Loucy (cell line): ENCODE data around the gene GLO1.
A peak's percentile ranks its signal among the peaks of the same experiment; 100 is the strongest.

Experiments used
- H2AFZ ChIP-seq: fragments of 200-600 bp; sonication (generic); 2 replicates; pipeline ENCODE4 v1.6.0; 2016; ENCODE audit warnings: antibody characterized with exemption, mild to moderate bottlenecking, low read length, moderate library complexity
- H3F3A ChIP-seq: fragments of 200-600 bp; 2 replicates; pipeline ENCODE4 v1.6.0; 2016; ENCODE audit warnings: antibody characterized with exemption, low read depth, mild to moderate bottlenecking
- H3K27me3 ChIP-seq: fragments of 200-600 bp; sonication (generic); 2 replicates; pipeline ENCODE4 v1.6.1; 2014; ENCODE audit warnings: low read length, mild to moderate bottlenecking; ENCODE audit not compliant: insufficient read depth, poor library complexity, severe bottlenecking
- H3K36me3 ChIP-seq: fragments of 200-600 bp; sonication (generic); 2 replicates; pipeline ENCODE4 v1.6.1; 2016; ENCODE audit warnings: low read length; ENCODE audit not compliant: insufficient read depth
- H3K4me1 ChIP-seq: fragments of 200-600 bp; sonication (generic); 2 replicates; pipeline ENCODE4 v1.5.1; 2014; ENCODE audit warnings: low read length, mild to moderate bottlenecking; ENCODE audit not compliant: insufficient read depth, poor library complexity, severe bottlenecking
- H3K4me2 ChIP-seq: fragments of 200-600 bp; sonication (generic); 2 replicates; pipeline ENCODE4 v1.6.0; 2014; ENCODE audit warnings: antibody characterized with exemption, low read length, low read depth, mild to moderate bottlenecking; ENCODE audit not compliant: poor library complexity, severe bottlenecking
- H3K4me3 ChIP-seq: fragments of 200-600 bp; sonication (generic); 2 replicates; pipeline ENCODE4 v1.5.1; 2014; ENCODE audit warnings: low read length, mild to moderate bottlenecking, mixed read lengths; ENCODE audit not compliant: poor library complexity, severe bottlenecking
- H3K79me2 ChIP-seq: fragments of 200-600 bp; sonication (generic); 2 replicates; pipeline ENCODE4 v1.6.1; 2014; ENCODE audit warnings: low read length; ENCODE audit not compliant: insufficient read depth
- H3K9ac ChIP-seq: fragments of 200-600 bp; sonication (generic); 2 replicates; pipeline ENCODE4 v1.6.0; 2014; ENCODE audit warnings: mild to moderate bottlenecking, low read depth, low read length, moderate library complexity; ENCODE audit not compliant: poor library complexity, severe bottlenecking
- H3K9me2 ChIP-seq: fragments of 200-600 bp; sonication (generic); replicated peaks from 2 replicates; pipeline ENCODE4 v1.6.1; 2016; ENCODE audit warnings: low read depth, low read length, mixed read lengths
- H3K9me3 ChIP-seq: fragments of 200-600 bp; sonication (generic); 2 replicates; pipeline ENCODE4 v1.6.1; 2014; ENCODE audit warnings: mild to moderate bottlenecking, antibody characterized with exemption, low read length, low read depth; ENCODE audit not compliant: insufficient read depth
- H4K20me1 ChIP-seq: fragments of 200-600 bp; sonication (generic); 2 replicates; pipeline ENCODE4 v1.6.0; 2014; ENCODE audit warnings: antibody characterized with exemption, low read length, mild to moderate bottlenecking; ENCODE audit not compliant: insufficient read depth, poor library complexity, severe bottlenecking
- CTCF ChIP-seq: fragments of 200-600 bp; sonication (generic); conservative IDR thresholded peaks from 2 replicates; pipeline ENCODE4 v1.5.1; 2014; ENCODE audit warnings: mild to moderate bottlenecking, antibody characterized with exemption, low read length
- EZH2phosphoT487 ChIP-seq: fragments of 200-600 bp; IDR thresholded peaks from 2 replicates; pipeline ENCODE4 v1.6.1; 2018; ENCODE audit warnings: antibody characterized with exemption, mild to moderate bottlenecking, moderate library complexity, borderline replicate concordance

The GLO1 gene

GRCh38 chr6:38702558-38703397 is at the start of gene GLO1:
GLO1 (minus strand) TSS chr6:38703145; CDS start chr6:38703054, 91 bp downstream.
- Histone ChIP-seq H2AFZ (peak within 1 kb of the TSS; percentile 89), H3K4me2 (peak within 1 kb of the TSS; percentile 83), H3K4me3 (peak within 1 kb of the TSS; percentile 97), H3K9me2 (no peaks in the 10 kb centered on the region), H3K36me3 (no peaks in the 10 kb centered on the region), H3K4me1 (peaks cover 25% of the 10 kb centered on the region), H3K27me3 (peaks cover 5% of the 10 kb centered on the region), H3K9ac (peak within 1 kb of the TSS; percentile 93), H3K9me3 (no peaks in the 10 kb centered on the region), H3F3A (no peaks in the 10 kb centered on the region), H4K20me1 (peaks cover 14% of the 10 kb centered on the region), H3K79me2 (peaks cover 38% of the 10 kb centered on the region)
- TF ChIP-seq CTCF (no peak), EZH2phosphoT487 (no peak)

GRCh38 chr6:38750968-38751615 is 48.1 kb upstream of the GLO1 start:
- H3K36me3 ChIP-seq, result no peaks in the 10 kb centered on the region
- H3K4me1 ChIP-seq, result no peaks in the 10 kb centered on the region
- H3K9me2 ChIP-seq, result no peaks in the 10 kb centered on the region
- TF ChIP-seq CTCF (no peak), EZH2phosphoT487 (no peak)
- no peaks in the 10 kb centered on the region for H3F3A ChIP-seq
- no peaks in the 10 kb centered on the region for H4K20me1 ChIP-seq
- no peaks in the 10 kb centered on the region for H3K9me3 ChIP-seq
- H3K79me2 ChIP-seq, result no peaks in the 10 kb centered on the region
- no peak overlapping the region for H2AFZ ChIP-seq
- no peak overlapping the region for H3K9ac ChIP-seq
- no peak overlapping the region for H3K4me2 ChIP-seq
- no peaks in the 10 kb centered on the region for H3K27me3 ChIP-seq
- H3K4me3 ChIP-seq, result no peak overlapping the region

GRCh38 chr6:38749473-38749872 is 46.5 kb upstream of the GLO1 start:
- Histone ChIP-seq H3K4me3 (no peak overlapping the region), H3F3A (no peaks in the 10 kb centered on the region), H3K79me2 (no peaks in the 10 kb centered on the region), H3K27me3 (no peaks in the 10 kb centered on the region), H3K9me3 (no peaks in the 10 kb centered on the region), H2AFZ (no peak overlapping the region), H3K9me2 (no peaks in the 10 kb centered on the region), H3K4me1 (no peaks in the 10 kb centered on the region), H3K9ac (no peak overlapping the region), H3K4me2 (no peak overlapping the region), H3K36me3 (no peaks in the 10 kb centered on the region), H4K20me1 (no peaks in the 10 kb centered on the region)
- TF ChIP-seq EZH2phosphoT487 (no peak), CTCF (no peak)
